GF-D8 (cell line): ENCODE results near the gene FHOD1.

Experiments used
- DNase-seq: peaks from one replicate; lab custom pipeline; 2025; lab: John Stamatoyannopoulos, UW

Gene FHOD1

DNA sequence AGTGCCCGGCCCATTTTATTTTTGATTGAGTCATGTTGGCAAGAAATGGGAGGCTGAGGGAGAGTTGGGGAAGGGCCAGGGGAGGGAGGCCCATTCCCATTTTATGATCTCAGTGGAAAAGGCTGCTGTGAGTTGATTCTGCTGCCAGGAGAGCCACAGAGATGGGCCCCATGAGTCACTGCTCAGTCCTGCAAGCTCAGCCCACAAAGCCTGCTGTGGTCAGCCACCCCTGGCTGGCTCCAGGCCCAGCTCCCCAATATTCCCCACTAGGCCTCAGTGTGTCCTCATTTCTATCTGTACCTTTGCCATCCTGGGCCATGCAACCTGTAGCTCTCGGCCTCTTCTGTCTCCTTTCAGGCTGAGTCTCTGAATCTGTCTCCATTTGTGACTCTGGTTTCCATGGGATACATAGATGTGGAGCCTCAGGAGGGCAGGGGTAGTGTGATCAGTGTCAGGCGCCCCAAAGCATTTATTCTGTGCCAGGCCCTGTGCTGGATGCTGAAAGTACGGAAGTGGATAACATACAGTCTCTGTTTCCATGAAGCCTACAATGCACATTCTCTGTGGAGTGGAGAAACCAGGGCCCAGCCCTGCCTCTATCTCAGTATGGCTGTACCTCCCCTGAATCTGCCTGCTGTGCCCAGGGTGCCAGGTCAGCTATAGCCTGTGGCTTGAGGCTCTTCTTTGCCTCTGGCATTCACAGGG lies 30.2 kb upstream of the FHOD1 start:
- DNase-seq: no peak

DNA sequence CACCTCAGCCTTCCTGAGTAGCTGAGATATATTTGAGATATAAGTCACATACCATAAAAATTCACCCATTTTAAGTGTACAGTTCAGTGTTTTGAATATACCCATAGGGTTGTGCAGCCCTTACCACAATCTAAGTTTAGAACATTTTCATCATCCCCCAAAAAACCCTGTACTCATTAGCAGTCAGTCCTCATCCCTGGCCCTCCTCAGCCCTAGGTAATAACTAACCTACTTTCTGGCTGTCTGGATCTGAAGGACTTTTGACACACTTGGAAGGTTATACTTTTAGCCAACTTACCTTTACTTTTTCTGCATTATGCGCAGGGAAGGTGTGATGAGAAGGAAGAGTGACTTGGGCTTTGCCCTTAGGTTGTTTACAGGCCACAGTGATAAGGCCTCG lies 28.0 kb upstream of the FHOD1 start:
- DNase-seq: no peak

DNA sequence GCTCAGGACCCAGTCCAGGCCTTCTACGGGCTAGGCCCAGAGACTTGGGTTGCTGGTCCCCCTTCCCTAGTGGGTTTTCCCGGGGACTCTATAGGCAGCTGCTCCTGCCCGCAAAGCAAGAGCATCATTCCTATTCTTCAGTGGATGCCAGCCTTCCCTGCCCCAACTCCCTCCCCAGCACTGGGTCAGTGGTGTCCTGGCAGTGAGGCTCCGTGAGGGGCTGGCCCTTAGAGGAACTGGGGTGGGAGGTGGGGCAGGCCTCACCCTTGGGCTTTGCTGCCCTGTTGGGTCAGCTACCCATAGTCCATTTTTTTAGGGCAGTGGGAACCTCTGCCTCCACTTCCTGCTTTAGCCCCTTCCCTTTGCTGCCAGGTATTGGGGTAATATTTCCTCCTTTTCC lies 24.2 kb upstream of the FHOD1 start:
- DNase-seq: no peak

DNA sequence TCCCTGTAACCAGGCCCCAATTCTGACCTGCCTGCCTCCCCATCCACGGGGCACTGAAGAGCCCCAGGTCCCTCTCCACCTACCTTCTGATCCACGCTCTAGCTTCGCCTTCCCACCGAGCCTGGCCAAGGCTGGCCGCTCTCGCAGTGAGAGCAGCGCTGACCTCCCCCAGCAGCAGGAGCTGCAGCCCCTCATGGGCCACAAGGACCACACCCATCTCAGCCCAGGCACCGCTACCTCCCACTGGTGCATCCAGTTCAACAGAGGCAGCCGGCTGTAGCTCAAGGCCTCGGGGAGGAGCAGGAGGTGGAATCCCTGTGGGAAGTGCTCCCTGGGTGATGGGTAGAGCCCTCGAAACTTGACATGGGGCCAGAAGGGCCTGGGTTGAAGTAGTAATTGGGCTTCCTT lies 23.7 kb upstream of the FHOD1 start:
- DNase-seq: no peak

DNA sequence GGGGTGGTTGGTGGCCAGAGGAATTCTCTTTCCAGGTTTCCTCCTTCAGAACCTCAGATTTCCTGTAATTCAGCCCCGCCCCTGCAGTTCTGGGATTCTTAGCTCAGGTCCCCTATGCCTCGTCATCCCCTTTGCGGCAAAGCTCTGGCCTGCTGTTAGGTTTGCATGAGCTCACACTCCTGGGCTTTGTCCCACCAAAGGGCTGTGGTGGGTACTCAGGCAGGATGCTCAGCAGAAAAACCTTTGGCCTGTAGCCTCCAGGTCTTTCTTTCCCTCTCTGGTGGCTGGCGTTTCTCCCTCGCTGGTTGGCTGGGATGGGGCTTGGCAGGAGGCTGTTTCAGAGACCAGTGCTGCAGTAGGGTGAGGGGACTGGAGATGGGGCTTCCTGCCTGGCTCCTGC lies 22.5 kb upstream of the FHOD1 start:
- DNase-seq: no peak

DNA sequence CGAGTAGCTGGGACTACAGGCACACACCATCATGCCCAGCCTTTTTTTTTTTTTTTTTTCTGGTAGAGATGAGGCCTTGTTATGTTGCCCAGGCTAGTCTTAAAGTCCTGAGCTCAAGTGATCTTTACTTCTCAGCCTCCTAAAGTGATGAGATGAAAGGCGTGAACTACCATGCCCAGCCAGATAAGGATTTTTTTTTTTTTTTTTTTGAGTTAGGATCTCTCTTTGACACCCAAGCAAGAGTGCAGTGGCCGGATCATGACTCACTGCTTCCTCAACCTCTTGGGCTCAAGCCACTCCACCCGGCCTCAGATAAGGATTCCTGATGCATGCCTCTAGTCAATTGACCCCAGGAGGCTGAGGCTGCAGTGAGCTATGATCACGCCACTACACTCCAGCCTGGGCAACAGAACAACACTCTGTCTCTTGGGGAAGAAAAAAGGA lies 20.9 kb upstream of the FHOD1 start:
- DNase-seq: no peak

DNA sequence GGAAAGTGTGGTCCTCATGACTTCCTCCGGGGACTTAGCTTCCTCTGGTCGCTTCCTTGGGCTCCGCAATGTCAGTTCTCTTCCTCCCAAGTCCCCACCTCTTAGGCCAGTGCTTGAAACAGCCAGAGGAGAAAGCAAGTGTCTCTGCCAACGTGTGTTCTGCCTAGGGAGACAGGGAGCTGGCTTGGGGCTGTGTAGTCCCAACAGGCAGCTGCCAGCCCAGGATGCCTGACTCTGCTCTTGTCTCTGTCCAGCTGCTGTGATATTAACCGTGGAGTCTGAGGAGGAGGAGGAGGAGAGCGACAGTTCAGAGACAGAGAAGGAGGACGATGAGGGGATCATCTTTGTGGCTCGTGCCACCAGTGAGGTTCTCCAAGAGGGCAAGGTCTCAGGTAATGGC lies 18.6 kb upstream of the FHOD1 start:
- DNase-seq: no peak

DNA sequence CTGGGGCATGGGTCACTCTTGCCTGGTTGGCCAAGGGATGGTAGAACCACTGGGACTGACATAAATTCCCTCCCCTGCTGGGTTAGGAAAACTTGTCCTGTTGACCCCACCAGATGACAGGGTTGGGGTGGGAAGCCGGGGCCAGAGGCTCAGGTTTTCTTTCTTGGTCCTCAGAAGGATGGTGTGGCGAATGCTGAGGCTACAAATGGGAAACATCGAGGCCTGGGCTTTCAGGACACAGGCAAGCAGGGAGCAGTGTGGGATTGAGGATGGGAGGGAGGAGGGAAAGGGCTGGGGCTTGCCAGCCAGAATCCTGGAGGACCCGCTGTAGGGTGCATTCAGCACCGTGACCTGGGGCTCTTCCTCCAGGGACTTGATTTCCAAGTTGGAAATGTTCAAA lies 17.6 kb upstream of the FHOD1 start:
- DNase-seq: no peak

DNA sequence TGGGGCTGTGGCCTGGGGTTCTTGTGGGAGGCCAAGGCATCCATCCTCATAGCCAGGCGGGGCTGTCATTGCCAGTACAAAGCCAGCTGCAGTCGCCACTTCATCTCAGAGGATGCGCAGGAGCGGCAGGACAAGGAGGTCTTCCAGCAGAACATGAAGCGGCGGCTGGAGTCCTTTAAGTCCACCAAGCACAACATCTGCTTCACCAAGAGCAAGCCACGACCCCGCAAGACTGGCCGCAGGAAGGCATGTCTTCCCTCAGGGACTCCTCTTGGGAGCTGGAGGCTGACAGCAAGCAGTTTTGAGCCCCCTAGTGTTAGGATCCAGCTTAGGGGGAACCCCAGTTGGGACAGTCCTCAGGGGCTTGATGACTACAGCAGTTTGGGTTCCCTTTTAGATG lies 17.0 kb upstream of the FHOD1 start:
- DNase-seq: no peak

DNA sequence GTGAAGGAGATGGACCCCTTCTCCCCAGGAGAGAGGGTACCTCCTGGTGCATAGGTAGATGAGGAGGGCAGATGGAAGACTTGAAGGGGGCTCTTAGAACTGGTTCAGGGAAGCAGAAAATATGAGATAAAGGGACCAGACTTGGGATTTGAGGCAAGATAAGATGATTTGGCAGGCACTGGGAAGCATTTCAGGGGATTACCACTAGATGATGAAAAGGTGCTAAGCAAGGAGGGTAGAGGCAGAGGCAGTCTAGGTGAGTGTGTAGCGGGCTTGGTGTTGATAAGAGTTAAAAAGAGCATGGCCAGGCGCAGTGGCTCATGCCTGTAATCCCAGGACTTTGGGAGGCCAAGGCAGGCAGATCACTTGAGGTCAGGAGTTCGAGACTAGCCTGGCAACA lies 15.9 kb upstream of the FHOD1 start:
- DNase-seq: no peak

DNA sequence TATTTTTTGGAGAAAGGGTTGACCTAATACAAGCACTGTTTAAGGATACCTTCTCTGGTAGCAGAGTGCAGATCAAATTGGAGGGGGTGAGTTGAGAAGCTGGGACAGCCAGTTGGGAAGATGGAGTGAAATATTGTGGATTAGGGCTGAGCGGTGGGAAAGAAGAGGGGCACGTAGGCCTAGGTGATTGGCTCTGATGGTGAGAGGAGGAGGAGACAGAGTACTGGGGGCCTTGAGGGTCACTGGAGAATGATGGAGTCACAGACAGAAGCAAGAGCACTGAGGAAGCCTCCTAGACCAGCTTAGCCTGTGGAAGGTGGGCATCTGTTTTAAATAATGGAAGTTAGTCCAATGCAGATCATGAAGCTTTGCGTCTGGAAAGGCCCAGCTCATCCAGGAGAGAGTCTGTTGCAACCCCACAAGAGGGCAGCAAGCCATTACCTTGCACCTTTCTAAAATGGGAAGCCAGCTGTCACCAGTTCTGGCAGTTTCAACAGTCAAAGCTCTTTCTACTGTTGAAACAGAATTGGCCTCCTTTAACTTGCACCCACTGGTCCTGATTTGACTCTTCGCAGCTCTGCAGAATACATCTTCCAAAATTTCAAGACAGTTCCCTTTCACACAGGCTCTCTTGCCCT lies 13.3 kb upstream of the FHOD1 start:
- peak; percentile 20 for DNase-seq

DNA sequence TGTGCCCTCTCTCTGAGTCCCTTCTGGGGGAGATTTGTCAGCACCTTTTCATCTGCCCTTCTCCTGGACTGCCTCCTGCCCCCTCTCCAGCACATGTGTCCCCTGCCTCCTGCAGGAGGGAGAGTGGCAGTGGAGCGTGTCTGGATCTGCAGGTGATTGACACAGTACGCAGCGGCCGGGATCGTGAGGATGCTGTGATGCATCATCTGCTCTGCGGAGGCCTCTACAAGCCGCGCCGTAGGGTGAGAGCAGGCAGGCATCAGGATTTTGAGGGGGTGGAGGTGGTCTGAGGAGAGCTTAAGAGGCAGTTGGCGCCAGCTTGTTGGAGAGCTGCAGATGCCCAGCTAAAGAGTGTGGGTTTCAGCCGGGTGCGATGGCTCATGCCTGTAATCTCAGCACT lies 12.4 kb upstream of the FHOD1 start:
- no peak for DNase-seq

DNA sequence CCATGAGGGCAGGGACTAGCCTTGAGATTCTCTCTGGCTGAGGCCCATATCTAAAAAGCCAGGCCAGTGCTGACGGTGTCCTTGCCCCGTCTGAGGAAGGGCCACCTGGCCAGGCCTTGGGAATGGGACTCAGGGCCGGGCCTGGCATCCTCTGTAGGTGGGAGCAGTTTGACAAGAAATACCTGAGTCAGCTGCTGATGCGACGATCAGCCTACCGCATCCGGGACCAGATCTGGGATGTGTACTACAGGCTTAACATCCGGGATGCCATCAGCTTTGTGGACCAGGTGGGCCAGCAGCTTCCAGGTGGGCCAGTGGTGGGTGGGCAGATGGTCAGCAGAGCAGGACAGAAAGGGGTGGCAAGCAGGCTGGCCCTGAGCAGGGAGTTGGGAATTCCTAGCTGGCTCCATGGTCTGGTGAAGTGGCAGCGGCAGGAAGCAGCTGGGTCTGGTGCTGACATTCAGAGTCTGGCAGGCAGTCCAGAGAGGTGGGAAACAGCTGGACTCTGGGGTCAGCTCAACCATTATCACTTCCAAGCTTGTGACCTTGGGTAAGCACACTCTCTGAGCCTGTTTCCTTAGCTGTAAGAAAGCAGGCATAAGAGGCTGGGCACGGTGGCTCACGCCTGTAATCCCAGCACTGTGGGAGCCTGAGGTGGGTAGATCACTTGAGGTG lies 11.0 kb upstream of the FHOD1 start:
- no peak for DNase-seq

DNA sequence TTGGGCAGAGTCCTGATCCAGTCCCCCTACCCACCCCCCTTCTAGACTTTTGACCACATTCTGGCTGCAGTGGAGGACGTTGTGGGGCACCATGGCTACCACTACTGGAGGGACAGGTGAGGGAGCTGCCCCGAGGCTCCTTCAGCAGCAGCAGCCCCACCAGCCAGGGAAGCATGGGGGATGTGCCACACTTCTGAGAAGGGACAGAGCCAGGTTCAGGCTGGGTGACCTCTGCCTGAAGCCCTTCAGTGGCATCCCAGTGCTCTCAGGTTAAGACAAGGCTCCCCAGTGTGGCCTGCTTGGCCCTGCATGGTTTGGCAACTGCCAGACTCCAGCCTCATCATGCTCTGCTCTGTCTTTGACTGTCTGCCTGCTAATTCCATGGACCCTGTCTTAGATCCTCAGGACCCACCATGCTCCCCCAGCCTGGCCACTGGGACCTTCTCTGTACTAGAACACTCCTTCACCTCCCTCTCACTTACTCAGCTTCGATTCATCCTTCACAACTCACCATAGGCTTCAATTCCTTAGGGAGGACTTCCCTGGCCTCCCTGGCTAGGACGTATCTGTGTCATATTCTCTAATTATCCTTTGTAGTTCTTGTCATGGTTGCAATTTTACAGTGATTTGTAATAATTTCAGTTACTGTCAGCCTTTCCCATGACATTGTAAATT lies 10.3 kb upstream of the FHOD1 start:
- no peak for DNase-seq

DNA sequence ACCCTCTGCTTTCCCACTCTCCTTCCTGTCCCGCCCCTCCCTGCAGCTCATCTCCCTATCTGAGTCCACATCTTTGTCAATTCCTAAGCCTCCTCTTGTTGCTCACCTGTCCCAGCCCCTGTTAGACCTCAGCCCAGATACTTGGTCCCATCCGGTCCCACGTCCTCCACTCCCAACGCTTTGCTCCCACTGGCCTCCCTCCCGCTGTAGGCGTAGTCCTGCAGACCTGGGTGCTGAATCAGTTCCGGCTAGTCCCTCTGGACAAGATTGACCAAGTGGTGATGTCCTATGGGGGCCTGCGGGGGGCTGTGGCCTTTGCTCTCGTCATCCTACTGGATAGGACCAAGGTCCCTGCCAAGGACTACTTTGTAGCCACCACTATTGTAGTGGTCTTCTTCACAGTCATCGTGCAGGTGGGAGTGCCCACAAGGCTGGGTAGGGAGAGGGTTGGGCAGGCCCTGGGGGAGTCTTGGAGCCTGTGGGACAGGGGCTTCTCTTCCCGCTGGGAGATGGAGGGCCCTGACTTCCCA lies 9.5 kb upstream of the FHOD1 start:
- no peak for DNase-seq

DNA sequence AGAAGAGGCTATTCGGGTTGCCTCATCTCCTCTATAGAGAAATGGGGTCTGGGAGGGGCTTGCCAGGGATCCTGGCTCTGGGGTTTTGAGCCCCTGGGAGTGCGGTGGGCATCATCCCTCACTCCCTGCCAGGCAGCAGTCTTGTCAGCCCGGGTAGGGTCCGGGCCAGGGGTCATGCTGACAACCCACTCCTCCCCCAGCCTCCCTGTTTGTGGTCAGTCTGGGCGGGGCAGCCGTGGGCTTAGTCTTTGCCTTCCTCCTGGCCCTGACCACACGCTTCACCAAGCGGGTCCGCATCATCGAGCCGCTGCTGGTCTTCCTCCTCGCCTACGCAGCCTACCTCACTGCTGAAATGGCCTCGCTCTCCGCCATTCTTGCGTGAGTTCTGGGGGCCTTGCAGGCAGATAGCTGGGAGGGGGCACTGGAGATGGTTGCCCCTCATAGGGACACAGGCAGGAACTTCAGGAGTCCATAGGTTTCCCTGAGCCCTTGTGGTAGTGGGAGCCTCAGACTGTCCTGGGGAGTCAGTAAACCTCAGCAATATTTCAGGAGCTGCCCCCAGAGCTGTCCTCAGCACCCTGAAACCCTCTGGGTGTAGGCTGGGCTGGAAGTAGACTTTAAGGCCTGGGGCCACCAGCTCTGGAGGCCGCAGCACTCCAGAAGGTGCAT lies 8.4 kb upstream of the FHOD1 start:
- no peak for DNase-seq

DNA sequence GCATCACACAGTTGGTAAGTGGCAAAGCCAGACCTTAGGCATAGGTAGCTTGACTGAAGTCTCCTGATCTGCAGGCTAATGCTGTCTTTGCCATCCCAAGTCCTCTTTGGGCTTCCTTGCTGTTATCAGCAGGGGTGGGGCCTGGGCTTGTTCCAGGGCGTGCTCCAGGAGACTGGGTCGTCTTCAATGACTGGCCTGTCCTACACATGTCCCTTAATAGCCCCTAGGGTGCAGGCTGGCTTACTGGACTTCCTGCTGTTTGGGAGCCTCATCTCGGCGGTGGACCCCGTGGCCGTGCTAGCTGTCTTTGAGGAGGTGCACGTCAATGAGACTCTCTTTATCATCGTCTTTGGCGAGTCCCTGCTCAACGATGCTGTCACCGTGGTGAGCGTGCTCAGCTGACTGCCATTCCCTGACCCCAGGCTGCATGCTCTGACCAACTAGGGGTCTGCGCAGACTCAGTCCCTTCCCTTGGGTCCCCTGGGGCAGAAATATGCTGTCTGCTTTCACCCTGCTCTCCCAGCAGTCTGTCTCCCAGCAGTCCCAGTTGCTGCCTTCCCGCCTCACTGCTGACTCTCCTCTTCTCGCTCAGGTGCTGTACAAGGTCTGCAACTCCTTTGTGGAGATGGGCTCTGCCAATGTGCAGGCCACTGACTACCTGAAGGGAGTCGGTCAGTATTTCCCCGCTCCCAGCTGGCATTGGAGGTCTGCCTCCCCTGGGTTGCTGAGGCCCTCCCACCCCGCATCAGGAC lies 7.7 kb upstream of the FHOD1 start:
- no peak for DNase-seq

DNA sequence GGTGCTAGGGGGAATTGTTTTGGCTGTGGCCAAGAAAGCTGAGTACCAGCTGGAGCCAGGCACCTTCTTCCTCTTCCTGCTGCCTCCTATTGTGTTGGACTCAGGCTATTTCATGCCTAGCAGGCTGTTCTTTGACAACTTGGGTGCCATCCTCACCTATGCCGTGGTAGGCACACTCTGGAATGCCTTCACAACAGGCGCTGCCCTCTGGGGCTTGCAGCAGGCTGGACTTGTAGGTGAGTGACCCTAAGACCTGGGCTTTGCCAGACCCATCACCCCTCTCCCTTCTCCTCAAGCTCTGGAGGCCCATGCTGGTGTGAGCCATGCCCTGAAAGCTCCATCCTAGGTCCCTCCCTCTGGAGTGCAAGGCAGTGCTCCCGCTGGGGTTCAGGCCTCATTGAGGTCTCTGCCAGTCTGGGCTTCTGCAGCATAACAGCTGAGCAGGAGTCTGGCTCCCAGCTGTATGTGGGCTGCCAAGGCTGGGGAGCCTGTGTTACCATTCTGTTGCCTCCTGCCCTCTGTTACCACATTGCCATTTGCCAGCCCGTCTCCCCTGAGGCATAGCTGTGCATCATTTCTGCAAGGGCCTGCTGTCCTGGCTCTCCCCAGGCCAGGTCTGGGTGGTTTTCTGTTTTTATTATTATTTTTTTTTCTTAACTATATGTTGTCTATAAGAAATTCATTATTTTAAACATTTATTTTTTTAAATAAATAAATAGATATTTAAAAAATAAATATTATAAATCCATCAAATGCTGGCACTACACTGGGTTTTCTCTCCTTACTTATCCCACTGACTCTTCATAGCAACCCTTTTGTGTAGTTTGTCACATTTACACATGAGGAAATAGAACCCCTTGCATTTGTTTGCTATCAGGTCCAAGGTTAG lies 5.6 kb upstream of the FHOD1 start:
- no peak for DNase-seq

DNA sequence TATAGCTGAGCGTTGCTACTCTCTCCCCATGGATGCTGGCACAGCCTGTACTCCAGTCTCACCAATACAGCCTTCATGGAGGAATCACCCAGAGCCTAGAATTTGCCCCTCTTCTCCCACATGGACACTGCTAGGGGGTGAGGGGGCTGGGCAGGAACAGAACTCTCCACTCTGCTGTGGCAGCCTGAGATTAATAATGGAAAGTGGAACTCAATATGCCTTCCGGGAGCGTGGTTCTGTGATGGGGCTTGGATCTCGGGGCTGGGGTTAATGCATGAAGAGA lies 2.7 kb upstream of the FHOD1 start:
- no peak for DNase-seq

DNA sequence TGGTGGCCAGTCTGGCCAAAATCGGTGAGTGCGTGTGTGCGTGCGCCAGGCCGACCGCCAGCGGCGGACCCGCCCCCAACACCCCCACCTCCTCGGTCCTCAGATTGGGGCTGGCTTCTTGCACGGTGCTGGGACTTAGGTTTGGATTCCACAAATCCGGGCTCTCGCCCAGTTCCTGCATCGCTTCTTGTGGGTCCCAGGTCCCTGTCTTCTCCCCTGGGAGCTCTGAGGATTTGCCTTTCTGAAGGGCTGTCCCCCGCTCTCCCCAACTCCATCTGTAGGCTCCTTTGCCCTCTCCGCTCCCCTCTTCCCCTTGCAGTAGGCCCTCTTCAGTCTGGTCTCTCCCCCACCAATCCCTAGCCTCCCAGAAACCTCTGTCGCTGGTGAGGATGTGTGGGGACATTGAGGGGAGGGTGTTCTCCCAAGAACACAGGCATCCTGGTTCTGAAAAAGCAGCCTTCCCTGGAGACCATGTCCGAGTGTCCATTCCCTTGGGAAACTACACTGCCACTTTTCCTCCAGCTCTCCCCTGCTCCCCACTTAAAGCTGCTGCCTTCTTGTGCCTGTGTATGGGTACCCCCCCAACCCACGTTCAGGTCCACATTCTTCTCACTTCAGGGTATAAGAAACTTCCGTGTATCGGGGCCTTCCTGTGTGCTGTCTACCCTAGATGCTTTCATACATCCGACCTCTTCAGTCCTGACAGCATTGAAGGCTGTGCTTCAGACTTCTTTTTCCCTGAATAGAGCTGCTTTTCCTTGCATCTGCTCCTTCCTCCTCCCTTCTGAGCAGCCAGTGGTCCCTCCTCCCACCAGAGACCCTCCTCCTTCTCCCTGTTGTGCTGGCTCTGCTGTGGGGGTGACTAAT lies 2.1 kb upstream of the FHOD1 start:
- DNase-seq: no peak
